HG02759 (cell line): ENCODE results near the gene HIRIP3.

Experiments
- ATAC-seq: cut with Tn5 transposase; IDR thresholded peaks from one replicate; pipeline ENCODE4 v1.9.1; 2021; ENCODE audit warnings: mild to moderate bottlenecking, moderate library complexity; ENCODE audit not compliant: unreplicated experiment

Gene HIRIP3

DNA sequence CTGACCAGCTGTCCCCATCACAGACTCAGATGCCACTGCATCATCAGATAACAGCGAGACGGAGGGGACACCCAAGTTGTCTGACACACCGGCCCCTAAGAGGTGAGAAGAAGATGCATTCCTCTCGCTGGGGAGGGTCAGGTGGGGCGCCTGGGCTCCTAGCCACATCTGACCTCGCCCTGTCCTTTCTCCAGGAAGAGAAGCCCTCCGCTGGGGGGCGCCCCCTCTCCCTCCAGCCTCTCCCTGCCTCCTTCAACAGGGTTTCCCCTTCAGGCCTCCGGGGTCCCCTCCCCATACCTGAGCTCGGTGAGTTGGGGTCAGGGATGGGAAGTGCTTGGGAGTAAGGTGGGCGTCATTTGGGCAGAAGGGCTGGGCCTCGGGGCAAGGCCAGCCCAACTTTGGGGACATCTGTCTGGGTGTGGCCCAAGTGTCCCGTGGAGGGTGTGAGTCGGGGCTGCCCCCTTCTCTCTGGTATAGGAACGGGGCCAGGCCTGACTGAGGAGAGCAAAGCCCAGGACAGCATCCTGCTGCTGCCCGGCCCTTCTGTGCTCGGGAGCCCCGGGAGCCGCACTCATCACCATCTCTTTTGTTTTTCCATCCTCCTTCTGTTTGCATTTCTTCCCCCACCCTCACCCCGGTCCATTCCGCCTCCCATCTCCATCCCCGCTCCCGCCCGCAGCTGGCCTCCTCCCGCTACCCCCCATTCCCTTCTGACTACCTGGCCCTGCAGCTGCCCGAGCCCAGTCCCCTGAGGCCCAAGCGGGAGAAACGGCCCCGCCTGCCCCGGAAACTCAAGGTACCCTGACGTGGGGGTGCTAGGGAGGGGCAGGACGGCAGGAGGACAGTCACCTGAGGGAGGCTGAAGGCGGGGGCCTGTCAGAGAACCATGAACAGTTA lies 5.6 kb upstream of the HIRIP3 start:
- no peak for ATAC-seq

DNA sequence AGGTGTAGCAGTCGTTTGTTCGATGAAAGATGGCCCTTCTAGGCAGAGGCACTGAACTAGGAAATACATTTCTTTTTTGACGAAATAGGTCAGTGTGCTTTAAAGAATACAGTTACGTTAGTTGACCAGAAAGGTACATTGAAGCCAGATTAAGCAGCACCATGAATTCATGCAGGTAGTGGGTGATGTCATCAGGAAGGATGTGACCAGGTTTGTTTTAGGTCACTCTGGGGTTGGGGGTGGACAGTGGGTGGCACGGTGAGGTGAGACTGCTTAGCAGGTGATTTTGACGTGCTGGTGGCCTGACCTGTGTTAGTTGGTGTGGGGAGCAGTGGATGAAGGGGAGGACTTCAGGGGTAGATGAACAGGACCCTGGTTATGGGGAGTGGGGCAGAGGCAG lies 4.2 kb upstream of the HIRIP3 start:
- no peak for ATAC-seq

DNA sequence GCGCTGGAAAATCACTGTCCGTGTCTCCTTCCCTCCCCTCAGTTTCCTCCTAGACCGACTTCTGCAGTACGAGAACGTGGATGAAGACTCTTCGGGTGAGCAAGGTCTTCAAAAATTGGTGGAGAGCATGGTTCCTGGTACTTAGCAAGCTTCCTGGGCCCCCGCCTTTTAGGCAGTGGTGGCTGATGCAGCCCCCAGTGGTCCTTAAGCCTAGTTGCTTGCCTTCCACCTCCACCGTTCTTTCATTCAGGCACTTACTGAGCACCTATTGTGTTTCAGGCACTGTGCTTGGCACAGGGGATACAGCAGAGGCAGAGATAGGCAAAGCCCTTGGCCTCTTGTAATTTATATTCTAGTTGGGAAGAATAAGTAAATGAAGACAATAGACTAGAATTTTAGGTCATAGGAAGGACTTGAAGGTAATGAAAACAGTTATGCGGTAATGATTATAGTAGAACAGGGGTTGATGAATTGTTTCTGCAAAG lies 1.4 kb upstream of the HIRIP3 start:
- ATAC-seq, result no peak

DNA sequence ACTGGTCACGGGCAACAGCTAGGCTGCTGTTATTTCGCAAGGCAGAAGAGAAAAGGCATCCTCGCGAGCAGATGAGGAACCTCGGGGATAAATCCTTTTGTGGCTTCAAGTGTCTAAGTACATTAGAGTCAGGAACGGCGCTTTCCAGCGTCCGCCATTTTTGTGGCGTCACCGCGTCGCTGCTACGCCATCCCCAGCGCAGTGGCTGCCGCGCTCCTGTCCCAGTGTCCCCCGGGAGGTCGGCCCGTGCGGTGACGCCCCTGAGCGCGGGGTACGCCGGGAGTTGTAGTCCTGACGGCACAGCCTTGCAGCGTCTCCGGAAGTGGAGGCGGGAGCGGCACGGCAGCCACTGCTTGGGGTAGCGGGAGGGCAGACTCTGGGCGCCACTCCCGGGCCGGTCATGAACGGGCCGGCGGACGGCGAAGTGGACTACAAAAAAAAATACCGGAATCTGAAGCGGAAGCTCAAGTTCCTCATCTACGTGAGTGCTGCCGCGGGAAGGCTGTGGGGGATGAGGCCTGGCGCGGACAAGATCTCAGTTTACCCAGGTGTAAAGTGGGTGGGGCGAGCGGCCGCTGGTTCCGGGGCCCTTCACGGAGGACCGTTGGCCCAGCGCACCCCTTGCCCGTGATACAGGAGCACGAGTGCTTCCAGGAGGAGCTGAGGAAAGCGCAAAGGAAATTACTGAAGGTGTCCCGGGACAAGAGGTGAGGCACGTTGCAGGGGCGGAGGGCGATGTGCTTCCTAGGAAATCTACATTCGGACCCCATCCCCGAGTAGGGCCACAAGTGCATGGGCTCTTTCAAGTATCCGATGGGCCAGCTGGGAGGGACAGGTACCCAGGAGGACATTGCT lies 721 bp upstream of the HIRIP3 start, which contains the start of gene INO80E:
Gene INO80E, plus strand, starts transcription at position 331 of the 855 bp plus-strand sequence. Its CDS starts 70 bp downstream, at position 401.
- peak; percentile 93 for ATAC-seq

DNA sequence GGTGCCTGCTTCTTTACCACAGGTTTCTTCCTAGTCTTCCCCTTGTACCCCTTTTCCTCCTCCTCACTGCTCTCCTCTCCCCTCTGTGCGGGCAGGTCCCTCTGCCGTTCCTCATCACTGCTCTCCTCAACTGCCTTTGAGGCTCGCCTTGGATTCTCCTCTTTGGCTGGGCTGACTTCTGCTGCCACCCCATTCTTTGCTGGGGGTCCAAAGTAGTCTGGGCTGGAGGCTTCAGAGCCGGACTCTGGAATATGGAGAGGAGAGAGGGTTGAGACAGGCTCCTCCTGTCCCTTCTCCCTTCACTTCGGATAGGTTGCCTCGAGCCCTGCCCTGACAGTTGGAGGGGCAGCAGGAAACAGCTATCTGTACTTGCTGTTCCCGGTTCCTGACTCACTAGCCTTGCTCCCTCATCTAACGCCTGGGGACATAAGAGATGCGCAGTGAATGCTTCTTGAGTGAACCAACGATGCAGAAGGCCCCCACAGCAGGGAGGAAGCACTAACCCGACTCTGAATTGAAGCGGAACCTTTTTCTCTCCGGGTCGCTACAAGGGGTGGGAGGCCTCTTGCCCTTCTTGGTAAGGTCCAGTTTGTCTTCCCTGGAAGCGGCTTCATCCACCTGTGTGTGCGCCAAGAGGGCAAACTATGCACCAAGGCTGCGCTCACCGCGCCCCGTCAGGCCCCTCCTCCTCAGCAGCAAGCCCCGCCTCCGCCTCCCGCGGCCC lies 655 bp downstream of the HIRIP3 start:
- peak; percentile 35 for ATAC-seq

DNA sequence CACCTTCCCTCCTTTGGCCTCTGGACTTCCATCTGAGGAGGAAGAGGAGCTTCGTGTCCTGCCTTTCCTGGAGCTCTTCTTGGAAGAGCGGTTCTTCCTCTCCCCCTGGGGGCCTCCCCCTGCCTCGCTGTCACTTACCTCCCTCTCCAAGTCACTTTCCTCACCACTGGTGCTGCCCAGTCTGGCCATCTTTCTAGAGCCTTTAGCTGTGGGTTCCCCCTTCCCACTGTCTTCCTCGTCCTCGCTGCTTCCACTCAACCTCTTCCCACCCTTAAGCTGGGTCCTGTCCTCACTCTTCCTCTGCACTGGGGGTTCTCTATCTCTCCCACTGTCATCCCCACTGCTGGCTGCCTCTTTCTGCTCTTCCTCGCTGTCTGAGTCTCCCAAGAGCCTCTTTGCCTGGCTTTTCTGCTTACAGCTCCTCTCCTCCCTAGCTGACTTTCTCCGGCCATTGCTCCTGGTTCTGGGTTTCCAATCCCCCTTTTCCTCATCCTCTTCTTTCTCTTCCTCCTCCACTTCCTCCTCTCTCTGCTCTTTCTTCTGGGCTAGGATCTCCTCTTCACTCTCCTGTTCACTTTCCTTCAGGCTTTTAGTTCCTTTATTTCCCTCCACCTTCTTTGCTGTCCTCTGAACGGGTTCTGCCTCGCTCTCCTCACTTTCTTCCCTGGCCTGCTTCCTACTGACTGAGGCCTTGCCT lies 1.4 kb downstream of the HIRIP3 start:
- no peak for ATAC-seq

DNA sequence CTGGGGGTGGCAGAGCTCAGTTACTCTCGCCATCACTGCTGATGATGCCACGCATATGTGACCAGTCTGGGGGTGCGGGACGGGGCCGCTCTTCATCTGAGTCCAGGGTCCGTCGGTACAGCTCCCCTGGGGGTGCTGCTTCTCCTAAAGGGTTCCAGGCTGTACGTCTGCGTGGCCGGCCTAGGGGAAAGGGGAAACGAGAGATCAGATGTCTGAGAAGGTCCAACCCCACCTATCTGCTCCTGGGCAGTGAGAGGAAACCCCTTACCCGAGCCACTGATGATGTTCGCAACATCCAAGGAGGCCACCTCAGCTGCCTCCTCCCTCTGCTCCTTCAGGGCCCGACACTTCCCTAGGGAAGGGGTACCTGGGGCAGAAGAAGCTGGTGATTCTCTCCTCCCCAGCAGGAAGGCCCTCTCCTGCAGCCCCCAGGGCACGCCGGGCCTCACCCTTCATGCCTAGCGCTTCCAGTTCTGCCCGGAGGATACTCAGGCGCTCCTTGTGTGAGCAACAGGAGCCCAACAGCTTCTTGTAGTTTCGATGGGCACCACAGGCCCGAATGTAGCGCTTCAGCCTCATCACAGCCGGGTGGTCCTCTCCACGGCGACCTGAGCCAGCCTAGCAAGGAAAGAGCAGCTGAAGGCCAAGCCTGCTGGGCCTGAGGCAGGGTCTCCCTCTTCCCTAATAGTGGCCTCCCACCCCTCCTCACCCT lies 2.1 kb downstream of the HIRIP3 start:
- no peak for ATAC-seq

DNA sequence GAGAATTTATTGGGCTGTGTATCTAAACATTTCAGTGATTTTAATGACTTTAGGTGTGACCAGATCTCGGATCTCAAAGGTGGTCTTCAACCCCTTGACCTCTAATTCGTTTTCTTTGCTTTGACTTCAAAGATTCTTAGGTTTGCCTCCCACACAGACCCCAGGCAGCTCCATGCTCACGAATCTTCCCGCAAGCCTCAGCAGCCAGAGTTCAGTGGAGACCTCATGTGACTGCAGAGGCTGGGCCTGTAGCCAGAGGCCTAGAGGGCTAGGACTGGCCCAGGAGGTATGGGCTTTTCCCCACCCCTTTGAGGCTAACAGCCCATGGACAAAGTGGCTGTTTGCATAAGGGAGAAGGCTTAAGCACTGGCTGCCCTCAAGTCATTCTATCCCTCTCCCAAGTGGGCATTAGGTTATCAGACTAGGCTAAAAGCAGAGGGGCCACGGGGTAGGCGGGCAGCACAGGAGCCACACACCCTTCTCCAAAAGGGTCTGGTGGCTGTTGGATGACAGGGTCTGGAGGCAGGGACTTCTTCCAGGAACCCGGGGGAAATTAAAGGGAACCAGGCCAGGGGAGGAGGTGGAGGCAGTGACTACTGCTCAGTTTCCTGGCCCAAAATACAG lies 3.0 kb downstream of the HIRIP3 start:
- no peak for ATAC-seq

DNA sequence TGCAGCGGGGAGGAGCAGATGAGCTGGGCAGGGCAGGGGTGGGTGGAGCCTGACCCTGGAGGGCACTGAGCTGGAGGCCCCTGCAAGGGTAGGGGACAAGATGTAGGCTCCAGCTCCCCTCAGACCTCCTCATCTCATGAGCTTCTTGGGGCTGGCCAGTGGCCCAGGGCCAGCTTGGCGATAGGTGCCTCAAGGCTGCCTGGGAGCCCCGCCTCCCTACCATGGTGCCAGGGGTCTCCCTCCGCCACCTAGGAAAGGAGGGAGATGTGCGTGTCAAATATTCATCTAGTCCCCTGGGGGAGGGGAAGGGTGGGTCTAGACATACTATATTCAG lies 3.9 kb downstream of the HIRIP3 start:
- no peak for ATAC-seq

DNA sequence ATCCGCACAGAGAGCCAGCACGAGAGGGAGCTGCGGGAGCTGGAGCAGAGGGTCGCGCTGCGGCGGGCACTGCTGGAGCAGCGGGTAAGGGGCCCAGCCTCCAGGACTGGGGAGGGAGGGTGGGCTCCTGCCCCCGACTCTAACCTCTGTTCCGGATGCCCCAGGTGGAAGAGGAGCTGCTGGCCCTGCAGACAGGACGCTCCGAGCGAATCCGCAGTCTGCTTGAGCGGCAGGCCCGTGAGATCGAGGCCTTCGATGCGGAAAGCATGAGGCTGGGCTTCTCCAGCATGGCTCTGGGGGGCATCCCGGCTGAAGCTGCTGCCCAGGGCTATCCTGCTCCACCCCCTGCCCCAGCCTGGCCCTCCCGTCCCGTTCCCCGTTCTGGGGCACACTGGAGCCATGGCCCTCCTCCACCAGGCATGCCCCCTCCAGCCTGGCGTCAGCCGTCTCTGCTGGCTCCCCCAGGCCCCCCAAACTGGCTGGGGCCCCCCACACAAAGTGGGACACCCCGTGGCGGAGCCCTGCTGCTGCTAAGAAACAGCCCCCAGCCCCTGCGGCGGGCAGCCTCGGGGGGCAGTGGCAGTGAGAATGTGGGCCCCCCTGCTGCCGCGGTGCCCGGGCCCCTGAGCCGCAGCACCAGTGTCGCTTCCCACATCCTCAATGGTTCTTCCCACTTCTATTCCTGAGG lies 4.4 kb downstream of the HIRIP3 start:
- no peak for ATAC-seq

DNA sequence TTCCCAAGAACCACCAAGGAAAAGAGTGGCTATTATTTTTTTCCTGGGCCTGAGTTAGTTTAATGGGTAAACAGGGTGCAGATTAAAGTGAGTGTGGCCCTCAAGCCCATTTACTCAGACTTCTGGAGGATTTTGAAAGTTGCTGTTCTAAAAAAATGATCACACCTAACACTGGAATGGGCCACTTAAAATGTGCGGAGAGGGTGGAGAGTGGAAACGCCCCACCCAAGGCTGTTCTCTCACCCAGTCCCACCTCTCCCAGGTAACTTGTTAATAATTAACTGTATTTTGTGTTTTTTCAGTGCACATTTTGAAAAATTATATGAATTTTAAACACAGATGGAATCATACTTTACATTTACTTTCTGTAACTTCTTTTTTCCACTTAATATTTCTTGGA lies 5.4 kb downstream of the HIRIP3 start:
- no peak for ATAC-seq

DNA sequence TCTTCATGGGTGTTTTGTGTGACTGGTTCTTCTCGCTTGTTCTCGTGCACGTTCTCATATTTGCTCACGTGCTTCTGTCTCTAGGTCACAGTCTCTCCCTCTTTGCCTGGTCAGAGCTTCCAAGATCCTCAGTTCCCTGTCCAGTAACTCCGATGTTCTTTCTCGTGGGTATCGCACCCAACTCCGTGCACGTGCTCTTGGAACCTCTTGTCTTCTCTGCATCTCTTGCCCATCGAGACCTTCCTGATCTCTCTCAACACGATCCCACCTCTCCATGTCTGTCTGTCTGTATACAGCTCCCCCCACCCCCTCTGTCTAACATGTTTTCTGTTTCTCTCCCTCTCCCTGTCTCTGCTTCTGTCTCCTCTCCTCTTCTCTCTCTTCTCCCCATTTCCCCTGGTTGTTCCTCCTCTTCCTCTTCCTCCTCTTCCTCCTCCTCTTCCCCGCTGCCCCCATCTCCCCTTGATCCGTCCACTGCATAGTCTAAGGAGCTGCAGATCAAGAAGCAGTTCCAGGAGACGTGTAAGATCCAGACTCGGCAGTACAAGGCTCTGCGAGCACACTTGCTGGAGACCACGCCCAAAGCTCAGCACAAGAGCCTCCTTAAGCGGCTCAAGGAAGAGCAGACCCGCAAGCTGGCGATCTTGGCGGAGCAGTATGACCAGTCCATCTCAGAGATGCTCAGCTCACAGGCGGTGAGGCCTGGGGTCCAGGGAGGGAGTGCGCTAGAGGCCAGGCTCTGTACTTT lies 6.1 kb downstream of the HIRIP3 start:
- ATAC-seq, result no peak

DNA sequence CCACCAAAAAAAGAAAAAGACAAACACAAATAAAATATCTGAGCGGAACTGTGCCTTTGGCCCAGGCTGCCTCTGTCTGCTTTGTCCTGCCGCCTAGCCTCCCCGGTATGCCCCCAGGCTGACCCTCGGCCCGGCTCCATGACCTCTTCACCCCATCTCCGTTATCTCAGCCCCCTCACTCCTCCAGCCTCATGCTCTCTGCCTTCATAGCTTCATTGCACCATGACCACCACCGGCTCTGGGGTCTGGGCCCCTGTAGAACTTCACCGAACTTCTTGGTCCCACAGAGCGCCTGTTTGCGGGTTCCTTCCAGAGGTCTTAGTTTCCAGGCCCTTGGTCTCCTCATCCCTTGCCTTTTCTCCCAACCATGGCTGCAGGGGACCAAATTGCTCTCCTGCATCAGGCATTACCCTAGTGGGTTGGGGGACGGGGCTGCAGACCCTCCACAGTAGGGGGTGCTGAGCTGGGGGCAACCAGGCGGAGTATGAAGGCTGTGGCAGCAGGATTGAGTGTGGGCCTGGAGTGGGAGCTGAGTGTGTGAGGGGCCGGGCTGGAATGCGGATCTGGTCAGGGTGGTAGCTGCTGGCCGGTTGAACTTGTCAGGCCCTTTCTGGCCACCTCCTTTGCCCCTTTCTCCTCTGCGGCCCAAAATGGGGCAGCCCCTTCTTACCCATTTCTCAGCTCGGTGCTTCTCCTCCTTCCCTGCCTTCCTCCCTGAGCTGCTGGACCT lies 6.9 kb downstream of the HIRIP3 start:
- no peak for ATAC-seq

DNA sequence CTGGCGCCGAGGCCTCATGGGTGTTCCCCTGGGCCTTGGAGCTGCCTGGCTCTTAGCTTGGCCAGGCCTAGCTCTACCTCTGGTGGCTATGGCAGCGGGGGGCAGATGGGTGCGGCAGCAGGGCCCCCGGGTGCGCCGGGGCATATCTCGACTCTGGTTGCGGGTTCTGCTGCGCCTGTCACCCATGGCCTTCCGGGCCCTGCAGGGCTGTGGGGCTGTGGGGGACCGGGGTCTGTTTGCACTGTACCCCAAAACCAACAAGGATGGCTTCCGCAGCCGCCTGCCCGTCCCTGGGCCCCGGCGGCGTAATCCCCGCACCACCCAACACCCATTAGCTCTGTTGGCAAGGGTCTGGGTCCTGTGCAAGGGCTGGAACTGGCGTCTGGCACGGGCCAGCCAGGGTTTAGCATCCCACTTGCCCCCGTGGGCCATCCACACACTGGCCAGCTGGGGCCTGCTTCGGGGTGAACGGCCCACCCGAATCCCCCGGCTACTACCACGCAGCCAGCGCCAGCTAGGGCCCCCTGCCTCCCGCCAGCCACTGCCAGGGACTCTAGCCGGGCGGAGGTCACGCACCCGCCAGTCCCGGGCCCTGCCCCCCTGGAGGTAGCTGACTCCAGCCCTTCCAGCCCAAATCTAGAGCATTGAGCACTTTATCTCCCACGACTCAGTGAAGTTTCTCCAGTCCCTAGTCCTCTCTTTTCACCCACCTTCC lies 7.9 kb downstream of the HIRIP3 start:
- ATAC-seq, result no peak

DNA sequence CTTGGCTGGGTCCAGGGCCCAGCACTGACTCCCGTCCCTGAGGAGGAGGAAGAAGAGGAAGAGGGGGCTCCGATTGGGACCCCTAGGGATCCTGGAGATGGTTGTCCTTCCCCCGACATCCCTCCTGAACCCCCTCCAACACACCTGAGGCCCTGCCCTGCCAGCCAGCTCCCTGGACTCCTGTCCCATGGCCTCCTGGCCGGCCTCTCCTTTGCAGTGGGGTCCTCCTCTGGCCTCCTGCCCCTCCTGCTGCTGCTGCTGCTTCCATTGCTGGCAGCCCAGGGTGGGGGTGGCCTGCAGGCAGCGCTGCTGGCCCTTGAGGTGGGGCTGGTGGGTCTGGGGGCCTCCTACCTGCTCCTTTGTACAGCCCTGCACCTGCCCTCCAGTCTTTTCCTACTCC lies 8.5 kb downstream of the HIRIP3 start:
- ATAC-seq, result no peak

DNA sequence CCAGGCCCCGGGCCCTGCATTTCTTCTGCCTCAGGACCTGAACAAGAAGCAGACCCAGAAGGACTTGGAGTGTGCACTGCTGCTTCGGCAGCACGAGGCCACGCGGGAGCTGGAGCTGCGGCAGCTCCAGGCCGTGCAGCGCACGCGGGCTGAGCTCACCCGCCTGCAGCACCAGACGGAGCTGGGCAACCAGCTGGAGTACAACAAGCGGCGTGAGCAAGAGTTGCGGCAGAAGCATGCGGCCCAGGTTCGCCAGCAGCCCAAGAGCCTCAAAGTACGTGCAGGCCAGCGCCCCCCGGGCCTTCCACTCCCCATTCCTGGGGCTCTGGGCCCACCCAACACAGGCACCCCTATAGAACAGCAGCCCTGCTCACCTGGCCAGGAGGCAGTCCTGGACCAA lies 9.2 kb downstream of the HIRIP3 start:
- no peak for ATAC-seq

DNA sequence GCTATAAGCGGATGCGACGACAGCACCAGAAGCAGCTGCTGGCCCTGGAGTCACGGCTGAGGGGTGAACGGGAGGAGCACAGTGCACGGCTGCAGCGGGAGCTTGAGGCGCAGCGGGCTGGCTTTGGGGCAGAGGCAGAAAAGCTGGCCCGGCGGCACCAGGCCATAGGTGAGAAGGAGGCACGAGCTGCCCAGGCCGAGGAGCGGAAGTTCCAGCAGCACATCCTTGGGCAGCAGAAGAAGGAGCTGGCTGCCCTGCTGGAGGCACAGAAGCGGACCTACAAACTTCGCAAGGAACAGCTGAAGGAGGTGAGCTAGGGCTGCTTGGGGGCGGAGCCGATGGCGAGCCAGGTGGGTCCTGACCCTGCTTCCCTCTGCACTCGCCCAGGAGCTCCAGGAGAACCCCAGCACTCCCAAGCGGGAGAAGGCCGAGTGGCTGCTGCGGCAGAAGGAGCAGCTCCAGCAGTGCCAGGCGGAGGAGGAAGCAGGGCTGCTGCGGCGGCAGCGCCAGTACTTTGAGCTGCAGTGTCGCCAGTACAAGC lies 10.1 kb downstream of the HIRIP3 start:
- no peak for ATAC-seq
